B cell (primary cell): ENCODE results near the gene PALM3. TPM values are rescaled to one million over a fixed set of nuclear protein-coding genes. Genes with fewer than 3 reads are reported as not detected.

Source experiments
- ATAC-seq: fragments of 200-7000 bp; cut with Tn5 transposase; one replicate; pipeline ENCODE4 v1.10.0; 2021; ENCODE audit warnings: low read depth, mild to moderate bottlenecking, moderate number of reproducible peaks, moderate library complexity
- CTCF ChIA-PET: fragments of 350-600 bp; sonication (Branson Sonifier 250); formaldehyde crosslinking; loops from one replicate; lab custom pipeline; 2021; ENCODE audit warnings: antibody characterized with exemption, inconsistent platforms; lab: Charles Lee
- POLR2A ChIA-PET: fragments of 350-600 bp; sonication (Branson Sonifier 250); formaldehyde crosslinking; loops from one replicate; lab custom pipeline; 2021; ENCODE audit warnings: antibody characterized with exemption; lab: Charles Lee
- DNase-seq: peaks from one replicate; pipeline ENCODE4 v3.0.0; 2013
- H2AFZ ChIP-seq: 2 replicates; pipeline ENCODE4 v1.6.1; 2012; ENCODE audit warnings: mild to moderate bottlenecking, low read depth, low read length; ENCODE audit not compliant: insufficient read depth, poor library complexity, severe bottlenecking
- H3K27ac ChIP-seq, 2 donors: 1 replicate in 1 of 2; 2 replicates in 1 of 2; pipeline ENCODE4 v1.5.1; 2012 to 2013; ENCODE audit warnings: low read length in 2 of 2, mild to moderate bottlenecking in 2 of 2, moderate library complexity in 1 of 2
- H3K27me3 ChIP-seq, 4 experiments: fragments of 200-600 bp in 1 of 4; sonication (generic) in 1 of 4; replicated peaks in 1 of 4; 1 replicate in 2 of 4; 2 replicates in 2 of 4; pipeline versions ENCODE4 v1.6.1 to v1.7.0; 2013 to 2016; ENCODE audit warnings: low read length in 3 of 4, mild to moderate bottlenecking in 2 of 4, mixed read lengths in 1 of 4, moderate library complexity in 1 of 4; ENCODE audit not compliant: insufficient read depth in 4 of 4, control insufficient read depth in 3 of 4; ENCODE audit errors: control extremely low read depth in 1 of 4
- H3K36me3 ChIP-seq, 2 experiments: replicated peaks in 1 of 2; 1 replicate in 1 of 2; 2 replicates in 1 of 2; pipeline versions ENCODE4 v1.6.1 to v1.7.1; 2013; ENCODE audit warnings: low read length in 1 of 2; ENCODE audit not compliant: insufficient read depth in 2 of 2, control insufficient read depth in 1 of 2; ENCODE audit errors: control extremely low read depth in 1 of 2, extremely low read depth in 1 of 2
- H3K4me1 ChIP-seq, 2 donors: fragments of 200-600 bp in 1 of 2; sonication (generic) in 1 of 2; 1 replicate in 1 of 2; 2 replicates in 1 of 2; pipeline versions ENCODE4 v1.5.1 to v1.6.1; 2013 to 2017; ENCODE audit warnings: low read length in 2 of 2; ENCODE audit not compliant: control insufficient read depth in 2 of 2, insufficient read depth in 2 of 2
- H3K4me2 ChIP-seq: replicated peaks from 2 replicates; pipeline ENCODE3; 2012; ENCODE audit warnings: mild to moderate bottlenecking, low read depth, low read length; ENCODE audit not compliant: poor library complexity, severe bottlenecking
- H3K4me3 ChIP-seq, 5 experiments: fragments of 200-600 bp in 1 of 5; sonication (generic) in 1 of 5; 1 replicate in 3 of 5; 2 replicates in 2 of 5; pipeline versions ENCODE4 v1.5.1 to v1.7.0; 2011 to 2016; ENCODE audit warnings: low read length in 4 of 5, mild to moderate bottlenecking in 4 of 5, low read depth in 2 of 5, control low read depth in 1 of 5, moderate library complexity in 1 of 5; ENCODE audit not compliant: insufficient read depth in 1 of 5; ENCODE audit errors: control extremely low read depth in 1 of 5, extremely low read depth in 1 of 5
- H3K79me2 ChIP-seq: fragments of 200-600 bp; sonication (generic); one replicate; pipeline ENCODE4 v1.6.0; 2016; ENCODE audit warnings: low read length; ENCODE audit not compliant: control insufficient read depth, insufficient read depth
- H3K9ac ChIP-seq: fragments of 200-600 bp; sonication (generic); 2 replicates; pipeline ENCODE4 v1.6.1; 2017; ENCODE audit warnings: mild to moderate bottlenecking, low read length, moderate library complexity
- H3K9me3 ChIP-seq, 3 donors: one replicate each; pipeline versions ENCODE4 v1.6.1 to v1.7.1; 2013; ENCODE audit warnings: low read length in 2 of 3; ENCODE audit not compliant: control insufficient read depth in 2 of 3, insufficient read depth in 1 of 3; ENCODE audit errors: control extremely low read depth in 1 of 3
- H4K20me1 ChIP-seq: 2 replicates; pipeline ENCODE4 v1.6.0; 2012; ENCODE audit warnings: mild to moderate bottlenecking, low read length; ENCODE audit not compliant: insufficient read depth, control insufficient read depth, poor library complexity, severe bottlenecking
- H3K27ac Mint-ChIP-seq: one replicate; pipeline ENCODE4 v1.8.0; 2021; ENCODE audit warnings: mixed read lengths
- H3K27me3 Mint-ChIP-seq: one replicate; pipeline ENCODE4 v1.8.0; 2021; ENCODE audit warnings: mixed read lengths
- H3K4me1 Mint-ChIP-seq: one replicate; pipeline ENCODE4 v1.8.0; 2021; ENCODE audit warnings: mixed read lengths
- H3K4me3 Mint-ChIP-seq: one replicate; pipeline ENCODE4 v1.8.0; 2021; ENCODE audit warnings: mixed read lengths
- H3K9me3 Mint-ChIP-seq: one replicate; pipeline ENCODE4 v1.8.0; 2022; ENCODE audit warnings: mixed read lengths; ENCODE audit not compliant: insufficient read depth
- EZH2 ChIP-seq: IDR thresholded peaks from 2 replicates; pipeline ENCODE4 v1.6.1; 2012; ENCODE audit warnings: borderline replicate concordance, low read depth, mild to moderate bottlenecking, moderate library complexity, low read length; ENCODE audit not compliant: insufficient read depth, poor library complexity, severe bottlenecking
- WGBS: methylation state at CpG from one replicate; pipeline ENCODE4 v1.1.5; 2013; ENCODE audit warnings: missing lambda C conversion rate; ENCODE audit not compliant: insufficient coverage; 5-methylcytosine and 5-hydroxymethylcytosine counted together
- intact Hi-C: fragments of 100-400 bp; cut with micrococcal nuclease; formaldehyde crosslinking; loops from one replicate; pipeline ENCODE4 v1.10.0; 2022
- polyA plus RNA-seq: library from polyadenylated mRNA; depleted of rRNA; stranded (reverse); fragments of >200 nt; gene quantifications from 2 replicates; pipeline ENCODE4 v1.2.3, GENCODE V29; 2012
- total RNA-seq, 2 donors: library from RNA; stranded (reverse); fragments of 120-200 nt in 1 of 2; gene quantifications; 1 replicate in 1 of 2; 2 replicates in 1 of 2; pipeline versions ENCODE4 v1.2.3 to v1.2.4, GENCODE V29; 2013 to 2022
- TF ChIP-seq, protein P1 (sequence below): fragments of 200-600 bp; IDR thresholded peaks from one replicate; pipeline ENCODE4 v1.8.0; 2022; ENCODE audit warnings: antibody characterized with exemption, mild to moderate bottlenecking

The PALM3 gene
- total and polyA plus RNA-seq, 2 donors (not counting 1 experiment from before 2014, with no cell fraction given) = not detected

GRCh38 chr19:14063105-14063504 is 1.2 kb upstream of the PALM3 start:
- H4K20me1 ChIP-seq = no peaks in the 10 kb centered on the region
- H3K27ac ChIP-seq = no peak overlapping the region
- no CpG with 5 or more reads among the region's 7 CpGs for WGBS
- H3K36me3 ChIP-seq = no peaks in the 10 kb centered on the region
- Mint-ChIP-seq H3K4me3 (no peak overlapping the region), H3K9me3 (no peaks in the 10 kb centered on the region), H3K4me1 (peaks cover 10% of the 10 kb centered on the region), H3K27me3 (peaks cover 31% of the 10 kb centered on the region), H3K27ac (no peak overlapping the region)
- intact Hi-C loops = no loop called here
- H3K4me2 ChIP-seq = no peak overlapping the region
- no peak for DNase-seq
- no peak overlapping the region for H2AFZ ChIP-seq
- H3K4me3 ChIP-seq = no peak overlapping the region
- CTCF ChIA-PET = interaction anchor here (0.8 kb wide), 1 partner anchor 15 kb away, joined by 6 read pairs; no protein-coding TSS in a partner anchor
- H3K27me3 ChIP-seq = peaks cover 0 to 36% (median 18%) of the 10 kb centered on the region in 4 experiments
- no peak for ATAC-seq
- TF ChIP-seq, protein P1, sequence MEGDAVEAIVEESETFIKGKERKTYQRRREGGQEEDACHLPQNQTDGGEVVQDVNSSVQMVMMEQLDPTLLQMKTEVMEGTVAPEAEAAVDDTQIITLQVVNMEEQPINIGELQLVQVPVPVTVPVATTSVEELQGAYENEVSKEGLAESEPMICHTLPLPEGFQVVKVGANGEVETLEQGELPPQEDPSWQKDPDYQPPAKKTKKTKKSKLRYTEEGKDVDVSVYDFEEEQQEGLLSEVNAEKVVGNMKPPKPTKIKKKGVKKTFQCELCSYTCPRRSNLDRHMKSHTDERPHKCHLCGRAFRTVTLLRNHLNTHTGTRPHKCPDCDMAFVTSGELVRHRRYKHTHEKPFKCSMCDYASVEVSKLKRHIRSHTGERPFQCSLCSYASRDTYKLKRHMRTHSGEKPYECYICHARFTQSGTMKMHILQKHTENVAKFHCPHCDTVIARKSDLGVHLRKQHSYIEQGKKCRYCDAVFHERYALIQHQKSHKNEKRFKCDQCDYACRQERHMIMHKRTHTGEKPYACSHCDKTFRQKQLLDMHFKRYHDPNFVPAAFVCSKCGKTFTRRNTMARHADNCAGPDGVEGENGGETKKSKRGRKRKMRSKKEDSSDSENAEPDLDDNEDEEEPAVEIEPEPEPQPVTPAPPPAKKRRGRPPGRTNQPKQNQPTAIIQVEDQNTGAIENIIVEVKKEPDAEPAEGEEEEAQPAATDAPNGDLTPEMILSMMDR = no peak
- no peak for TF ChIP-seq EZH2
- no peak overlapping the region for H3K9ac ChIP-seq
- H3K4me1 ChIP-seq = peaks cover 11% of the 10 kb centered on the region in 2 donors
- POLR2A ChIA-PET = no interaction called here
- H3K9me3 ChIP-seq = peaks cover 0 to 11% (median 0%) of the 10 kb centered on the region in 3 donors
- H3K79me2 ChIP-seq = no peaks in the 10 kb centered on the region

DNA sequence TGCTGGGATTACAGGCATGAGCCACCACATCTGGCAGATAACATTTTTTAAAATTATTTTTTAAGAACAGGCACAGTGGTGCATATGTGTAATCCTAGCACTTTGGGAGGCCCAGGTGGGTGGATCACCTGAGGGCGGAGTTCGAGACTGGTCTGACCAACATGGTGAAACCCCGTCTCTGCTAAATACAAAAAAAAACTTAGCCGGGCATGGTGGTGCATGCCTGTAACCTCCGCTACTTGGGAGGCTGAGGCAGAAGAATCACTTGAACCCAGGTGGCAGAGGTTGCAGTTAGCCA is 631 bp upstream of the PALM3 start:
- Histone ChIP-seq H3K79me2 (no peaks in the 10 kb centered on the region), H3K36me3 (no peaks in the 10 kb centered on the region), H3K4me3 (no peak overlapping the region), H3K9me3 (peaks cover 0 to 11% (median 0%) of the 10 kb centered on the region in 3 donors), H3K4me1 (peaks cover 15 to 17% of the 10 kb centered on the region in 2 donors), H4K20me1 (no peaks in the 10 kb centered on the region), H3K9ac (no peak overlapping the region), H2AFZ (no peak overlapping the region), H3K27ac (no peak overlapping the region), H3K27me3 (peaks cover 0 to 42% (median 23%) of the 10 kb centered on the region in 4 experiments), H3K4me2 (no peak overlapping the region)
- ChIA-PET POLR2A (no interaction called here), CTCF (interaction anchor here (0.8 kb wide), 1 partner anchor 16 kb away, joined by 6 read pairs; no protein-coding TSS in a partner anchor)
- DNase-seq (no peak), ATAC-seq (no peak)
- H3K9me3 Mint-ChIP-seq = no peaks in the 10 kb centered on the region
- no peak overlapping the region for H3K27ac Mint-ChIP-seq
- no peak overlapping the region for H3K4me3 Mint-ChIP-seq
- H3K4me1 Mint-ChIP-seq = peaks cover 15% of the 10 kb centered on the region
- TF ChIP-seq EZH2 = no peak
- TF ChIP-seq, protein P1 = no peak
- 90% methylated on average over 5 of the region's 5 CpGs for WGBS
- H3K27me3 Mint-ChIP-seq = peaks cover 35% of the 10 kb centered on the region
- intact Hi-C loops = no loop called here
